Gastrocnemius medialis (tissue), 4 donors: ENCODE measurements around the gene DPM2. TPM values are rescaled to one million over a fixed set of nuclear protein-coding genes. Genes with fewer than 3 reads are reported as not detected.

Source experiments
- ATAC-seq, 2 donors: fragments of 150-250 bp; one replicate each; pipeline ENCODE4 v1.9.1; 2016
- DNase-seq, 2 donors: peaks; one replicate each; pipeline ENCODE4 v3.0.0-alpha.2; 2019
- H3K27ac ChIP-seq, 4 donors: fragments of 200-600 bp; sonication (generic); 1 replicate in 1 of 4; 2 replicates in 3 of 4; pipeline ENCODE4 v1.5.1; 2016 to 2018; ENCODE audit warnings: mild to moderate bottlenecking in 2 of 4, moderate library complexity in 1 of 4
- H3K27me3 ChIP-seq, 3 donors: fragments of 200-600 bp; sonication (generic) in 2 of 3; 1 replicate in 1 of 3; 2 replicates in 2 of 3; pipeline versions ENCODE4 v1.5.1 to v1.6.0; 2016 to 2019; ENCODE audit warnings: mild to moderate bottlenecking in 1 of 3, moderate library complexity in 1 of 3
- H3K36me3 ChIP-seq, 2 donors: fragments of 200-600 bp; sonication (generic) in 1 of 2; one replicate each; pipeline ENCODE4 v1.5.1; 2017 to 2018
- H3K4me1 ChIP-seq, 2 donors: fragments of 200-600 bp; sonication (generic) in 1 of 2; one replicate each; pipeline ENCODE4 v1.5.1; 2016 to 2017; ENCODE audit warnings: mild to moderate bottlenecking in 2 of 2
- H3K4me3 ChIP-seq, 4 donors: fragments of 200-600 bp; sonication (generic) in 3 of 4; 1 replicate in 1 of 4; 2 replicates in 3 of 4; pipeline ENCODE4 v1.5.1; 2016 to 2019; ENCODE audit warnings: mild to moderate bottlenecking in 2 of 4
- H3K9me3 ChIP-seq, 3 donors: fragments of 200-600 bp; sonication (generic) in 2 of 3; 1 replicate in 1 of 3; 2 replicates in 2 of 3; pipeline ENCODE4 v1.5.1; 2016 to 2019
- CTCF ChIP-seq, 5 experiments: fragments of 450-650 bp in 3 of 5; fragments of 200-600 bp in 2 of 5; sonication (generic) in 2 of 5; IDR thresholded peaks in 4 of 5; conservative IDR thresholded peaks in 1 of 5; 1 replicate in 4 of 5; 2 replicates in 1 of 5; pipeline ENCODE4 v1.5.1; 2016 to 2019; ENCODE audit warnings: antibody characterized with exemption in 5 of 5, mild to moderate bottlenecking in 3 of 5, moderate library complexity in 3 of 5
- POLR2A ChIP-seq, 2 donors: fragments of 450-650 bp; IDR thresholded peaks; one replicate each; pipeline ENCODE4 v1.6.1; 2017; ENCODE audit warnings: antibody characterized with exemption in 2 of 2, mild to moderate bottlenecking in 2 of 2, moderate library complexity in 2 of 2
- in situ Hi-C, 4 donors: fragments of 200-750 bp; cut with MboI; loops; one replicate each; pipeline versions ENCODE4 v1.15.0 to v1.8.0; 2017; ENCODE audit warnings: low sequenced_read_pairs in 4 of 4
- intact Hi-C: fragments of 100-400 bp; cut with DNase I; formaldehyde crosslinking; loops from one replicate; pipeline ENCODE4 v1.15.1; 2023; ENCODE audit warnings: low total_unique reads
- total RNA-seq, 4 donors: library from RNA; depleted of rRNA; stranded (reverse); fragments of >200 nt; gene quantifications; one replicate each; pipeline versions ENCODE4 v1.1.0 to v1.2.3, GENCODE V29; 2016

Gene DPM2
- total RNA-seq, 4 donors from 2014 or later = 4.7 to 10.4 (median 5.9) TPM

DNA sequence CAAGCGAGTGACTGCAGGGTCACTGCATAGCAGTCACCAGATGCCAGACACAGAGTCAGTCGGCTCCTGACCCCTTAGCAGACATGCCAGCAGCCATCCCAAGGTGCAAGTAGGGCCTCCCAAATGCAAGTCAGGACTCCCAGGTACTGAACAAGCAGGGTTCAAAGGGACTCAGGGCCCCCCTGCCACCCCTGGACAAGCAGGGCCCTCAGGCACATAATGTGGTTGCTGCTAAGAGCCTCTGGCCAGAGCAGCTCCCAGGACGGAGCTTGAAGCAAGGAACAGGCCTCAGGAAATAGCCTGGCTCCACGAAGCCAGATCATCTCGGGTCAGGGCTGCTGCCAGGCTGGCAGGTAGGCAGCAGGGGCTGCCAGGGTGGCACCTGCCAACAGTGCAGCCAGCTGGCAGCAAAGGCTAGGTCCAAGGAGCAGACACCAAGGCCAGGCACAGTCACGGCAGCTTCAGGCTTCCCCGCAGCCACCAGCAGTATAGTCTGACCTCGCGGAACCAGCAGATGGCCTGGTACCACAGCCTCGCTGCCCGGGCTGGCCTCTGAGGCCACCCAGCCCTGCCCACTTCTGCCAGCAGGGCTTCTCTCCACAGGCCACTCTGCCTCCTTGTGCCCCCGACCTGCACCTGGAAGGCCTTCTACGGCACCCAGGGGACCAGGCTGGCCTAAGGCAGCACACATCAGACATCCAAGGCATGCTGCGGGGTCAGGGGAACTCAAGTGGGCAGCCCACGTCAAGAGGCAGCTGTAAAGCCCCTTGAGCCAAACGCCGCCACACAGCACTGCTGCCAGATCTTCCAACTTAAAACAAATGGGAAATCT is 35.7 kb upstream of the DPM2 start:
- ATAC-seq = peak; percentile 76 to 85
- H3K4me3 ChIP-seq = no peak overlapping the region
- peak; percentile 39 to 56 (median 47) for TF ChIP-seq CTCF (IDR thresholded peaks at IDR 0.05 in 4 of 5, conservative IDR thresholded peaks at IDR 0.05 in 1 of 5)
- TF ChIP-seq POLR2A (IDR thresholded peaks at IDR 0.05) = no peak
- peak overlapping the region; percentile 79 to 93 (median 87) for H3K27ac ChIP-seq
- peak; percentile 87 to 97 for DNase-seq
- intact Hi-C loops = no loop called here
- H3K9me3 ChIP-seq = no peaks in the 10 kb centered on the region
- peaks cover 81 to 84% of the 10 kb centered on the region in 2 donors for H3K4me1 ChIP-seq
- in situ Hi-C loops = loop anchor here in 2 of 4 donors (25.0 kb wide), 1 partner anchor 139 kb away; no protein-coding TSS in a partner anchor
- no peaks in the 10 kb centered on the region for H3K27me3 ChIP-seq
- no peaks in the 10 kb centered on the region for H3K36me3 ChIP-seq

DNA sequence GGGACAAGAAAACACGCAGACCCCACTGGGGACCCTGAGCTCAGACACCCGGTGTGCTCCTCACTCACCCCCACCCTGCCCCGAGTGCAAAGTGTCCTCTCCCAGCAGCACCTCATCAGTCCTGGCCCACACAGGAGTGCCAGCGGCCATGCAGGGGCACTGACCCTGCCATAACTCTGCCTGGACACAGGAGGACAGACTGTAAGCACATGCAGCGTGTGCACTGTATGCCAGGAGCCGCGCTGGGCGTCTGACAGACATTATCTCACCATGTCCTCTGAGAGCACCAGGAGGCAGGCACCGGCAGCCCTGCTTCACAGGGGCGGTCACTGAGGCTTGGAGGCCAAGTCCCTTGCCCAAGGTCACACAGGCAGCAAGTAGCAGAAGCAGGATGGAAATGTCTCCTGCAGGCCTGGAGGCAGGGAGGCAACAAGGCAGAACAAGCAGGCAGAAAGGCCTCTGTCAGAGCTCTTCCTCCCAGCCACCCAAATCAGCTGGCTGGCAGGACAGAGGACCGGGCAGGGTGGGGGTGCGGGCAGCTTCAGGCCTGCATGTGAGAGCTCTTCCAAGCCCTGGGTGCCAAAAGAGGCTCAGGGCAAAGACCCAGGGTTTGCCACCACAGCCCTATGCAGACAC is 34.7 kb upstream of the DPM2 start:
- H3K9me3 ChIP-seq = no peaks in the 10 kb centered on the region
- peaks cover 77% of the 10 kb centered on the region in 2 donors for H3K4me1 ChIP-seq
- peak in 1 of 2 donors; percentile 62 for DNase-seq
- no peaks in the 10 kb centered on the region for H3K36me3 ChIP-seq
- no peaks in the 10 kb centered on the region for H3K27me3 ChIP-seq
- intact Hi-C loops = no loop called here
- ATAC-seq = no peak
- H3K4me3 ChIP-seq = no peak overlapping the region
- H3K27ac ChIP-seq = peak overlapping the region; percentile 79 to 93 (median 87)
- in situ Hi-C loops = loop anchor here in 2 of 4 donors (25.0 kb wide), 1 partner anchor 140 kb away; no protein-coding TSS in a partner anchor
- TF ChIP-seq CTCF (IDR thresholded peaks at IDR 0.05 in 4 of 5, conservative IDR thresholded peaks at IDR 0.05 in 1 of 5) (no peak), POLR2A (IDR thresholded peaks at IDR 0.05) (no peak)

DNA sequence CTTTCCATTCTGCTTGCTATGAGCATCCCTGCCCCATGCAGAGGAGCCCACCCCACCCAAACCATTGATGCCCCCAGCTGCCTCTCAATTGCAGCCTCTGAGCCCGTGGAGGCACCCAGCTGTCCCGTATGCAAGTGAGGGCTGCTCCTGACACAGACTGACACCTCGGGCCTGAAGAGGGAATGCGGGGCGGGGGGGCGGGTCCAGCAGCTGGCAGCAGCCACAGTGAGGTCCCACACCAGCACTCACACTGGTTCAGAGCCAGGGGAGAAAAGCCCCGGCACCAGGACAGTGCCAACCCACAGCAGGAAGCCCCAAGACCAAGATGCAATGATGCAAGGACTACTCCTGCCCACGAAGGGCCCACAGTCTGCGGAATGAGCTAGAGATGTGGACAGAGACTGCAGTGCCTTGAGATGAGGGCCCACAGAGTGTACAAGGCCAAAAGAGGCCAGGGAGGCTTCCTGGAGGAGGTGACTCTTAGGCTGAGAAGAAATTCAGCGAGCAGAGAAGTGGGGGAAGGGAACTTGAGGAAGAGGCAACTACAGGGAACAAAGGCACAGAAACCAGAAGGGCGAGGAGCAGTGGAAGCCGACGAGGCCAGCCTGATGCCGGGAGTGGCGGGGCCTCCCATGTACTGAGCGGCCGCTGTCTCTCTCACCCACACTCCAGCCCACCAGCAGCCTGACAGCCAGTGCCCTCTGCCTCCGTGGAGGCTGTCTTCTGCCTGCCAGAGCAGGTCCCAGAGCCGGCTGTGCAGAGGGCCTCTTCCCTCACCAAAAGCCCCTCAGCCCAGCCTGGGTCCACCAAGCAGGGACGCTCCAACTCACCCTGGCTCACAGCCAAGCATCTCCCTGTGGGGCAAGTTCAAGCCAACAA is 33.9 kb upstream of the DPM2 start:
- TF ChIP-seq CTCF (IDR thresholded peaks at IDR 0.05 in 4 of 5, conservative IDR thresholded peaks at IDR 0.05 in 1 of 5) = no peak
- TF ChIP-seq POLR2A (IDR thresholded peaks at IDR 0.05) = no peak
- Histone ChIP-seq H3K9me3 (no peaks in the 10 kb centered on the region), H3K27ac (peak overlapping the region; percentile 79 to 93 (median 87)), H3K4me3 (no peak overlapping the region), H3K4me1 (peaks cover 72 to 76% of the 10 kb centered on the region in 2 donors), H3K27me3 (no peaks in the 10 kb centered on the region), H3K36me3 (no peaks in the 10 kb centered on the region)
- DNase-seq (no peak), ATAC-seq (no peak)
- intact Hi-C loops (no loop called here), in situ Hi-C loops (loop anchor here in 2 of 4 donors (25.0 kb wide), 1 partner anchor 141 kb away; no protein-coding TSS in a partner anchor)
